CD4-positive, alpha-beta T cell (primary cell): Measurements from ENCODE around the gene RNF181. TPM values are rescaled to one million over a fixed set of nuclear protein-coding genes. Genes with fewer than 3 reads are reported as not detected.

ENCODE experiments used
- ATAC-seq: fragments of 200-7000 bp; cut with Tn5 transposase; one replicate; pipeline ENCODE4 v1.10.0; 2022; ENCODE audit warnings: mild to moderate bottlenecking; ENCODE audit not compliant: poor library complexity
- CTCF ChIA-PET: fragments of 350-600 bp; sonication (Branson Sonifier 250); formaldehyde crosslinking; loops from one replicate; lab custom pipeline; 2021; ENCODE audit warnings: antibody characterized with exemption, inconsistent platforms; lab: Charles Lee
- POLR2A ChIA-PET: fragments of 350-600 bp; sonication (Branson Sonifier 250); formaldehyde crosslinking; loops from one replicate; lab custom pipeline; 2021; ENCODE audit warnings: antibody characterized with exemption, inconsistent platforms; lab: Charles Lee
- DNase-seq, 14 experiments: peaks; one replicate each; pipeline ENCODE4 v3.0.0-alpha.2; 2013 to 2020; ENCODE audit warnings: mixed read lengths in 2 of 14
- H3K27ac ChIP-seq, 2 donors: one replicate each; pipeline versions ENCODE4 v1.5.1 to v1.7.0; 2013; ENCODE audit warnings: low read length in 2 of 2, low read depth in 1 of 2, mild to moderate bottlenecking in 1 of 2
- H3K27me3 ChIP-seq, 2 experiments: 1 replicate in 1 of 2; 2 replicates in 1 of 2; pipeline versions ENCODE4 v1.6.1 to v1.7.0; 2013; ENCODE audit warnings: low read length in 2 of 2, control low read depth in 1 of 2, mild to moderate bottlenecking in 1 of 2, moderate library complexity in 1 of 2; ENCODE audit not compliant: insufficient read depth in 2 of 2, control insufficient read depth in 1 of 2
- H3K36me3 ChIP-seq: one replicate; pipeline ENCODE4 v1.6.1; 2013; ENCODE audit warnings: low read length, control low read depth; ENCODE audit not compliant: insufficient read depth
- H3K4me1 ChIP-seq: one replicate; pipeline ENCODE4 v1.6.1; 2013; ENCODE audit warnings: low read length, control low read depth; ENCODE audit not compliant: insufficient read depth
- H3K4me3 ChIP-seq: one replicate; pipeline ENCODE4 v1.5.1; 2013; ENCODE audit warnings: mild to moderate bottlenecking, low read length, moderate library complexity
- H3K9me3 ChIP-seq, 2 experiments: 1 replicate in 1 of 2; 2 replicates in 1 of 2; pipeline versions ENCODE4 v1.6.1 to v1.7.0; 2013; ENCODE audit warnings: low read length in 2 of 2, mild to moderate bottlenecking in 2 of 2, control low read depth in 1 of 2, moderate library complexity in 1 of 2; ENCODE audit not compliant: control insufficient read depth in 1 of 2, insufficient read depth in 1 of 2
- H3K27ac Mint-ChIP-seq: one replicate; pipeline ENCODE4 v1.8.0; 2020; ENCODE audit warnings: mixed read lengths
- H3K27me3 Mint-ChIP-seq: one replicate; pipeline ENCODE4 v1.8.0; 2021; ENCODE audit warnings: mixed read lengths
- H3K36me3 Mint-ChIP-seq: one replicate; pipeline ENCODE4 v1.8.0; 2021; ENCODE audit warnings: low read depth, mixed read lengths
- H3K4me1 Mint-ChIP-seq: one replicate; pipeline ENCODE4 v1.8.0; 2021; ENCODE audit warnings: low read depth, mixed read lengths
- H3K4me3 Mint-ChIP-seq: one replicate; pipeline ENCODE4 v1.8.0; 2020; ENCODE audit warnings: mild to moderate bottlenecking, mixed read lengths
- H3K9me3 Mint-ChIP-seq: one replicate; pipeline ENCODE4 v1.8.0; 2020; ENCODE audit warnings: mixed read lengths
- CTCF ChIP-seq: fragments of 200-600 bp; IDR thresholded peaks from one replicate; pipeline ENCODE4 v1.8.0; 2022; ENCODE audit warnings: antibody characterized with exemption, mild to moderate bottlenecking
- intact Hi-C, 2 experiments: fragments of 100-400 bp; cut with DNase I in 1 of 2; cut with micrococcal nuclease in 1 of 2; formaldehyde crosslinking; loops; one replicate each; pipeline versions ENCODE4 v1.15.1 to v1.9.0; 2023 to 2025; cut with DNase I, micrococcal nuclease
- total RNA-seq, 174 experiments: library from RNA in 2 of 174; stranded (reverse) in 2 of 174; gene quantifications; one replicate each; pipeline ENCODE4 v1.2.3 and lab custom pipeline; 2021 to 2026

The RNF181 gene
- total RNA-seq, 2 experiments from 2014 or later, result 41.5 to 43.8 TPM

GRCh38 chr2:85631316-85631715 lies 35.8 kb downstream of the RNF181 start:
- Histone ChIP-seq H3K9me3 (no peaks in the 10 kb centered on the region), H3K36me3 (peaks cover 84% of the 10 kb centered on the region)
- CTCF ChIA-PET, result interaction anchor here (0.7 kb wide), 1 partner anchor 10 kb away, joined by 3 read pairs; no protein-coding TSS in a partner anchor

GRCh38 chr2:85635011-85635410 lies 39.5 kb downstream of the RNF181 start:
- no peaks in the 10 kb centered on the region for H3K9me3 Mint-ChIP-seq
- Histone ChIP-seq H3K27ac (no peak overlapping the region), H3K4me3 (no peak overlapping the region), H3K4me1 (peaks cover 6% of the 10 kb centered on the region), H3K9me3 (no peaks in the 10 kb centered on the region), H3K36me3 (peaks cover 91% of the 10 kb centered on the region), H3K27me3 (no peaks in the 10 kb centered on the region)
- POLR2A ChIA-PET, result no interaction called here
- ATAC-seq (no peak), DNase-seq (no peak)
- H3K4me1 Mint-ChIP-seq, result peaks cover 11% of the 10 kb centered on the region
- CTCF ChIA-PET, result no interaction called here
- H3K36me3 Mint-ChIP-seq, result peaks cover 96% of the 10 kb centered on the region
- H3K27me3 Mint-ChIP-seq, result no peaks in the 10 kb centered on the region
- intact Hi-C loops, result no loop called here
- peak overlapping the region; percentile 4 for H3K27ac Mint-ChIP-seq
- H3K4me3 Mint-ChIP-seq, result no peak overlapping the region
- TF ChIP-seq CTCF, result no peak

More at GRCh38 chr2:85631316-85631715, 35.8 kb downstream of the RNF181 start:
- H3K4me1 ChIP-seq, result peaks cover 4% of the 10 kb centered on the region
- Mint-ChIP-seq H3K9me3 (no peaks in the 10 kb centered on the region), H3K36me3 (peaks cover 87% of the 10 kb centered on the region), H3K27me3 (no peaks in the 10 kb centered on the region), H3K27ac (peak overlapping the region; percentile 33), H3K4me3 (no peak overlapping the region), H3K4me1 (peaks cover 5% of the 10 kb centered on the region)
- H3K27ac ChIP-seq, result no peak overlapping the region
- ATAC-seq (no peak), DNase-seq (no peak)
- intact Hi-C loops, result no loop called here
- TF ChIP-seq CTCF, result no peak
- POLR2A ChIA-PET, result no interaction called here
- H3K4me3 ChIP-seq, result no peak overlapping the region
- no peaks in the 10 kb centered on the region for H3K27me3 ChIP-seq

GRCh38 chr2:85635636-85636035 lies 40.1 kb downstream of the RNF181 start:
- no peaks in the 10 kb centered on the region for H3K27me3 ChIP-seq
- H3K36me3 ChIP-seq, result peaks cover 91% of the 10 kb centered on the region
- no peak for ATAC-seq
- Mint-ChIP-seq H3K4me3 (no peak overlapping the region), H3K36me3 (peaks cover 96% of the 10 kb centered on the region), H3K27me3 (no peaks in the 10 kb centered on the region), H3K4me1 (peaks cover 11% of the 10 kb centered on the region), H3K9me3 (no peaks in the 10 kb centered on the region), H3K27ac (no peak overlapping the region)
- H3K9me3 ChIP-seq, result no peaks in the 10 kb centered on the region
- ChIA-PET POLR2A (interaction anchor here (0.8 kb wide), 1 partner anchor 19 kb away, joined by 3 read pairs; no protein-coding TSS in a partner anchor), CTCF (no interaction called here)
- no peak overlapping the region for H3K4me3 ChIP-seq
- TF ChIP-seq CTCF, result no peak
- peaks cover 6% of the 10 kb centered on the region for H3K4me1 ChIP-seq
- H3K27ac ChIP-seq, result no peak overlapping the region
- DNase-seq, result no peak
- intact Hi-C loops, result loop anchor here in 1 of 2 experiments (2.0 kb wide), 1 partner anchor 71 kb away; no protein-coding TSS in a partner anchor
